Gastroesophageal sphincter (tissue), 3 donors: ENCODE results near the gene UNC119B.
A peak's percentile ranks its signal among the peaks of the same experiment; 100 is the strongest.

Source experiments
- EP300 ChIP-seq: sonication (generic); formaldehyde crosslinking; IDR thresholded peaks from one replicate; pipeline ENCODE4 v1.6.1; 2017; ENCODE audit warnings: antibody characterized with exemption, mild to moderate bottlenecking
- TF ChIP-seq, protein P1 (sequence below), 4 experiments: fragments of 200-600 bp in 2 of 4; fragments of 450-650 bp in 2 of 4; sonication (generic) in 1 of 4; IDR thresholded peaks; one replicate each; pipeline ENCODE4 v1.5.1; 2017 to 2019; ENCODE audit warnings: antibody characterized with exemption in 4 of 4, mild to moderate bottlenecking in 2 of 4, moderate library complexity in 2 of 4

DNA sequence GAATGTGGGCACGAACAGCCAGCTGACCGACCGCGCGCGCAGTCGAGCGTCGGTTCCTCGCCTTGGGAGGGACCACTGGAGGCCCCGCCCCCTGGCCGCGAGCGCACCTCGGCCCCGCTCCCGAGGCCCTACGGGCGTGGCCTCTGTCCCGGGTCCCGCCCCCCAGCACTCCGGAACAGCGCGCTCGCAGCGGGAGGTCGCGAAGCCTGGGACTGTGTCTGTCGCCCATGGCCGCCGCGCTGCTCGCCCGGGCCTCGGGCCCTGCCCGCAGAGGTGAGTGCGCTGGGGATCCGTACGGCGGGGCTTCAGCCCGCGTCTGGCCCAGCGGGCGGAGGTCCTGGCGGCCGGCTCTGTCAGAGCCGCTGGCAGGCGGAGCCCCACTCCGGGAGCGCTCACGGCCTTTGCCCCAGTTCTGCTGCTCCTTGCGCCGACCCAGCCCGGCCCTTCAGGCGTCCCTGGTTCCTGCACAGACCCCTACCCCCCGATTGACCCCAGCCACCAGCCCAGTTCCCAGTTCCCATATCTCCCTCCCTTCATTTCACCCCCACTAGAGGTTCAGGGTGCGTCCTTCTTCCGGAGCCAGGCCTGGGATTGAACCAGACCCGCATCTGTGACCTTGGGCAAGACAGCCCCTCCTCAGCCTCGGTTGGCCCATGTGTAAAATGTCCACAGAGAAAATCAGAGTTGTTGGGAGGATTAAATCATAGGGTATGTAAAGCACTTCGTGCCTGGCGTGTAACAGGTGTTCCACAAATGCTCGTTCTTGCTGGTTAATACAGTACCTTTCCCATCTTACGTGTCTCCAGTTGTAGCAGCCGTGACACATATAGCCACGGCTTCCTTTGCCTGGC lies 15.6 kb downstream of the UNC119B start, which contains the start of gene ACADS:
- TF ChIP-seq, protein P1, sequence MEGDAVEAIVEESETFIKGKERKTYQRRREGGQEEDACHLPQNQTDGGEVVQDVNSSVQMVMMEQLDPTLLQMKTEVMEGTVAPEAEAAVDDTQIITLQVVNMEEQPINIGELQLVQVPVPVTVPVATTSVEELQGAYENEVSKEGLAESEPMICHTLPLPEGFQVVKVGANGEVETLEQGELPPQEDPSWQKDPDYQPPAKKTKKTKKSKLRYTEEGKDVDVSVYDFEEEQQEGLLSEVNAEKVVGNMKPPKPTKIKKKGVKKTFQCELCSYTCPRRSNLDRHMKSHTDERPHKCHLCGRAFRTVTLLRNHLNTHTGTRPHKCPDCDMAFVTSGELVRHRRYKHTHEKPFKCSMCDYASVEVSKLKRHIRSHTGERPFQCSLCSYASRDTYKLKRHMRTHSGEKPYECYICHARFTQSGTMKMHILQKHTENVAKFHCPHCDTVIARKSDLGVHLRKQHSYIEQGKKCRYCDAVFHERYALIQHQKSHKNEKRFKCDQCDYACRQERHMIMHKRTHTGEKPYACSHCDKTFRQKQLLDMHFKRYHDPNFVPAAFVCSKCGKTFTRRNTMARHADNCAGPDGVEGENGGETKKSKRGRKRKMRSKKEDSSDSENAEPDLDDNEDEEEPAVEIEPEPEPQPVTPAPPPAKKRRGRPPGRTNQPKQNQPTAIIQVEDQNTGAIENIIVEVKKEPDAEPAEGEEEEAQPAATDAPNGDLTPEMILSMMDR (IDR thresholded peaks at IDR 0.05) = peak in 2 of 4 experiments; percentile 25 to 34
- TF ChIP-seq EP300 = no peak
